ENCODE measurements around the gene C6orf141.

- no peak for TF ChIP-seq ATF3 (IDR thresholded peaks at IDR 0.05)
- TF ChIP-seq CTCF (IDR thresholded peaks at IDR 0.05; ENCODE audit: low read depth, low read length, missing input control) = no peak
- no peak for TF ChIP-seq REST (IDR thresholded peaks at IDR 0.05)
- no peak for TF ChIP-seq RAD21 (IDR thresholded peaks at IDR 0.05)
- TF ChIP-seq GABPA (IDR thresholded peaks at IDR 0.05 in 1 of 2, conservative IDR thresholded peaks at IDR 0.05 in 1 of 2) = no peak
- TF ChIP-seq YY1 (IDR thresholded peaks at IDR 0.05) = no peak
- no peak for TF ChIP-seq RXRA (IDR thresholded peaks at IDR 0.05)
These were observed 7.2 kb upstream of the C6orf141 start for GRCh38 chr6:49543087-49543858.

All from liver (tissue), 3 donors.